Endothelial cell of umbilical vein (primary cell): ENCODE data around the gene PDE11A.

Source experiments
- CTCF ChIP-seq, 2 donors: IDR thresholded peaks; 1 replicate in 1 of 2; 2 replicates in 1 of 2; pipeline ENCODE4 v1.5.1; 2011; ENCODE audit warnings: low read length in 2 of 2, mild to moderate bottlenecking in 2 of 2, moderate library complexity in 2 of 2, control low read depth in 1 of 2, inconsistent platforms in 1 of 2, low read depth in 1 of 2; ENCODE audit not compliant: insufficient read depth in 1 of 2; ENCODE audit errors: extremely low read depth in 1 of 2
- EZH2 ChIP-seq: IDR thresholded peaks from 2 replicates; pipeline ENCODE4 v1.6.1; 2012; ENCODE audit warnings: borderline replicate concordance, low read depth, mild to moderate bottlenecking, moderate library complexity, low read length, inconsistent platforms; ENCODE audit not compliant: severe bottlenecking
- FOS ChIP-seq: IDR thresholded peaks from 2 replicates; pipeline ENCODE4 v1.6.1; 2011; ENCODE audit warnings: mild to moderate bottlenecking, low read length, moderate library complexity, borderline replicate concordance; ENCODE audit not compliant: insufficient read depth
- MYC ChIP-seq: IDR thresholded peaks from one replicate; pipeline ENCODE4 v1.6.1; 2011; ENCODE audit warnings: mild to moderate bottlenecking, low read depth, low read length
- POLR2A ChIP-seq: IDR thresholded peaks from 2 replicates; pipeline ENCODE4 v1.6.1; 2012; ENCODE audit warnings: low read depth, mild to moderate bottlenecking, control low read depth, low read length
- POLR2AphosphoS5 ChIP-seq: IDR thresholded peaks from 2 replicates; pipeline ENCODE4 v1.6.1; 2012; ENCODE audit warnings: low read depth, mild to moderate bottlenecking, control low read depth, low read length, moderate library complexity; ENCODE audit not compliant: insufficient read depth

- TF ChIP-seq CTCF (IDR thresholded peaks at IDR 0.05; ENCODE audit: extremely low read depth in 1 of 2, insufficient read depth in 1 of 2, low read depth in 1 of 2, low read length in 2 of 2) (no peak), POLR2A (no peak), POLR2AphosphoS5 (no peak), EZH2 (no peak), FOS (no peak), MYC (no peak)
These were observed 433.2 kb downstream of the PDE11A start for GRCh38 chr2:177639262-177639914.
